Measurements from ENCODE around the gene PARP6.
"Not testable (repeated sequence)": the region's sequence is repeated elsewhere in the genome, so short reads cannot be mapped to it uniquely, and the experiment has no call there.

Gene PARP6

GRCh38 chr15:72280751-72281150 is 8.4 kb upstream of the PARP6 start:
- no peak for DNase-seq (ENCODE audit: low read depth)
- H3K4me3 ChIP-seq (ENCODE audit: low read length) = no peak overlapping the region
- no peak for TF ChIP-seq CTCF (conservative IDR thresholded peaks at IDR 0.05; ENCODE audit: low read length)

GRCh38 chr15:72278737-72279136 is 6.4 kb upstream of the PARP6 start:
- TF ChIP-seq CTCF (conservative IDR thresholded peaks at IDR 0.05; ENCODE audit: low read length) = no peak
- no peak overlapping the region for H3K4me3 ChIP-seq (ENCODE audit: low read length)
- no peak for DNase-seq (ENCODE audit: low read depth)

- no peak for DNase-seq (ENCODE audit: low read depth)
- TF ChIP-seq CTCF (conservative IDR thresholded peaks at IDR 0.05; ENCODE audit: low read length) = no peak
- H3K4me3 ChIP-seq (ENCODE audit: low read length) = no peak overlapping the region
Measured at GRCh38 chr15:72276326-72276700, 4.0 kb upstream of the PARP6 start.

- DNase-seq (ENCODE audit: low read depth); H3K4me3 ChIP-seq (ENCODE audit: low read length): not testable (repeated sequence)
Measured at GRCh38 chr15:72275635-72276325, 3.4 kb upstream of the PARP6 start.

GRCh38 chr15:72272997-72273352 is 621 bp upstream of the PARP6 start:
- no peak for TF ChIP-seq CTCF (conservative IDR thresholded peaks at IDR 0.05; ENCODE audit: low read length)
- peak overlapping the region; percentile 65 for H3K4me3 ChIP-seq (ENCODE audit: low read length)
- DNase-seq (ENCODE audit: low read depth) = no peak

- no peak for TF ChIP-seq CTCF (conservative IDR thresholded peaks at IDR 0.05; ENCODE audit: low read length)
- DNase-seq (ENCODE audit: low read depth) = peak; percentile 3
- peak overlapping the region; percentile 82 for H3K4me3 ChIP-seq (ENCODE audit: low read length)
Measured at GRCh38 chr15:72271895-72272212, 500 bp downstream of the PARP6 start.

GRCh38 chr15:72271221-72271620 is 1.1 kb downstream of the PARP6 start:
- peak; percentile 5 for DNase-seq (ENCODE audit: low read depth)
- H3K4me3 ChIP-seq (ENCODE audit: low read length) = peak overlapping the region; percentile 82
- no peak for TF ChIP-seq CTCF (conservative IDR thresholded peaks at IDR 0.05; ENCODE audit: low read length)

- DNase-seq (ENCODE audit: low read depth) = no peak
- TF ChIP-seq CTCF (conservative IDR thresholded peaks at IDR 0.05; ENCODE audit: low read length) = no peak
- no peak overlapping the region for H3K4me3 ChIP-seq (ENCODE audit: low read length)
Measured at GRCh38 chr15:72269739-72270138, 2.6 kb downstream of the PARP6 start.
